Measurements from ENCODE around the gene RTKN. TPM values are rescaled to one million over a fixed set of nuclear protein-coding genes. Genes with fewer than 3 reads are reported as not detected.

Gene RTKN
- total RNA-seq, 1 donor from 2014 or later = 27.5 TPM

GRCh38 chr2:74375838-74376237, 65.9 kb downstream of the RTKN start:
- Histone ChIP-seq H3K9me3 (no peaks in the 10 kb centered on the region), H3K27ac (no peak overlapping the region), H3K4me1 (peaks cover 34% of the 10 kb centered on the region), H3K27me3 (ENCODE audit: low read depth) (no peaks in the 10 kb centered on the region), H3K36me3 (peaks cover 48% of the 10 kb centered on the region), H3K4me3 (no peak overlapping the region)
- TF ChIP-seq CTCF (IDR thresholded peaks at IDR 0.05) = no peak
- DNase-seq = no peak
- intact Hi-C loops (cut with DNase I) = no loop called here
- ATAC-seq = no peak

Other genes with a start within 250 kb of the RTKN start
- gene MTHFD2, start 243.3 kb downstream of the RTKN start, total RNA-seq = 54.7 TPM
- gene SLC4A5, start 98.5 kb downstream of the RTKN start, total RNA-seq = 4.2 TPM
- 142 TPM for gene DCTN1, start 61.6 kb downstream of the RTKN start, total RNA-seq
- gene C2orf81, start 20.3 kb downstream of the RTKN start, total RNA-seq = 10.0 TPM
- gene WDR54, start 20.2 kb downstream of the RTKN start, total RNA-seq = 14.5 TPM
- gene INO80B, start 13.2 kb upstream of the RTKN start, total RNA-seq = 38.4 TPM
- 60.1 TPM for gene WBP1, start 16.5 kb upstream of the RTKN start, total RNA-seq
- 50.9 TPM for gene MOGS, start 23.4 kb upstream of the RTKN start, total RNA-seq
- gene MRPL53, start 30.7 kb upstream of the RTKN start, total RNA-seq = 81.3 TPM
- 20.2 TPM for gene CCDC142, start 41.1 kb upstream of the RTKN start, total RNA-seq
- gene TTC31, start 41.1 kb upstream of the RTKN start, total RNA-seq = 23.0 TPM
- gene LBX2, start 57.7 kb upstream of the RTKN start, total RNA-seq = 1.5 TPM
- gene PCGF1, start 65.8 kb upstream of the RTKN start, total RNA-seq = 28.4 TPM
- not detected for gene TLX2, start 72.5 kb upstream of the RTKN start, total RNA-seq
- 0.44 TPM for gene DQX1, start 84.3 kb upstream of the RTKN start, total RNA-seq
- gene AUP1, start 87.8 kb upstream of the RTKN start, total RNA-seq = 122 TPM
- gene HTRA2, start 88.0 kb upstream of the RTKN start, total RNA-seq = 34.3 TPM
- 12.1 TPM for gene LOXL3, start 112.0 kb upstream of the RTKN start, total RNA-seq
- gene DOK1, start 112.8 kb upstream of the RTKN start, total RNA-seq = 38.4 TPM
- gene M1AP, start 206.4 kb upstream of the RTKN start, total RNA-seq = 1.8 TPM
- 12.0 TPM for gene SEMA4F, start 212.3 kb upstream of the RTKN start, total RNA-seq